DOHH2 (cell line): ENCODE measurements around the gene PSTPIP1.

Experiments
- CTCF ChIP-seq: fragments of 200-600 bp; sonication (generic); IDR thresholded peaks from one replicate; pipeline ENCODE4 v1.5.1; 2014; ENCODE audit warnings: antibody characterized with exemption, mild to moderate bottlenecking, low read depth, low read length; ENCODE audit not compliant: poor library complexity, severe bottlenecking
- EZH2phosphoT487 ChIP-seq: fragments of 200-600 bp; sonication (generic); IDR thresholded peaks from 2 replicates; pipeline ENCODE4 v1.6.1; 2017; ENCODE audit warnings: borderline replicate concordance, mild to moderate bottlenecking, antibody characterized with exemption, low read length, moderate library complexity, mixed read lengths

DNA sequence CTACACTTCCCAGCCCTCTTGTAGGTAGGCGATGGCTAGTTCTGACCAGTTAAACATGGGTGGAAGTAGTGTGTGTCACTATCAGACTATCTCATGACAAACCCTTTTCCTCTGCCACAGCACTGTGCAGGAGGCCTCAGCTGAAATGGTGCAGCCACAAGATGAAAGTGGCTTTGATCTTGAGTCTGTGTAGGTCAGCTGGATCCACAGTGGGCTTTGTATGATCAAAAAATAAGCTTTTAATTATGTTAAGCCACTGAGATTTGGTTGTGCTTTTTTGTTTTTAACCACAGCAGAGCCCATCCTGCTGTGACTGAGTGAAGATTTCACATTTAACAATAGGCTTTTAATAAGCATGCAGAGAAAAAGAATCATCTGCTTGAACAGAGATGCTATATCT lies 43.7 kb upstream of the PSTPIP1 start:
- TF ChIP-seq EZH2phosphoT487, result no peak
- TF ChIP-seq CTCF, result no peak
